Progenitor cell of endocrine pancreas (in vitro differentiated cells): ENCODE data around the gene AGPAT2. TPM values are rescaled to one million over a fixed set of nuclear protein-coding genes. Genes with fewer than 3 reads are reported as not detected.

Experiments
- DNase-seq: peaks from one replicate; pipeline ENCODE4 v3.0.0; 2021; ENCODE audit warnings: low spot score; ENCODE audit not compliant: unreplicated experiment
- H3K27ac Mint-ChIP-seq: 2 replicates; pipeline ENCODE4 v1.8.0; 2021; ENCODE audit warnings: mild to moderate bottlenecking, moderate library complexity, mixed read lengths
- H3K27me3 Mint-ChIP-seq: 2 replicates; pipeline ENCODE4 v1.8.0; 2021; ENCODE audit warnings: mixed read lengths
- H3K36me3 Mint-ChIP-seq: 2 replicates; pipeline ENCODE4 v1.8.0; 2022; ENCODE audit warnings: mixed read lengths; ENCODE audit not compliant: insufficient read depth
- H3K4me1 Mint-ChIP-seq: 2 replicates; pipeline ENCODE4 v1.8.0; 2021; ENCODE audit warnings: low read depth, mixed read lengths
- H3K4me3 Mint-ChIP-seq: 2 replicates; pipeline ENCODE4 v1.8.0; 2021; ENCODE audit warnings: low read depth, mild to moderate bottlenecking, moderate library complexity, mixed read lengths
- H3K9me3 Mint-ChIP-seq: 2 replicates; pipeline ENCODE4 v1.8.0; 2021; ENCODE audit warnings: low read depth, mixed read lengths
- CTCF ChIP-seq: fragments of 200-600 bp; sonication (generic); IDR thresholded peaks from one replicate; pipeline ENCODE4 v1.5.0; 2021; ENCODE audit warnings: antibody characterized with exemption, mild to moderate bottlenecking; ENCODE audit not compliant: unreplicated experiment
- total RNA-seq: library from RNA; stranded (reverse); gene quantifications from 2 replicates; pipeline ENCODE4 v1.2.1, GENCODE V29; 2021

AGPAT2 gene
- total RNA-seq, 1 donor from 2014 or later: 28.0 TPM

DNA sequence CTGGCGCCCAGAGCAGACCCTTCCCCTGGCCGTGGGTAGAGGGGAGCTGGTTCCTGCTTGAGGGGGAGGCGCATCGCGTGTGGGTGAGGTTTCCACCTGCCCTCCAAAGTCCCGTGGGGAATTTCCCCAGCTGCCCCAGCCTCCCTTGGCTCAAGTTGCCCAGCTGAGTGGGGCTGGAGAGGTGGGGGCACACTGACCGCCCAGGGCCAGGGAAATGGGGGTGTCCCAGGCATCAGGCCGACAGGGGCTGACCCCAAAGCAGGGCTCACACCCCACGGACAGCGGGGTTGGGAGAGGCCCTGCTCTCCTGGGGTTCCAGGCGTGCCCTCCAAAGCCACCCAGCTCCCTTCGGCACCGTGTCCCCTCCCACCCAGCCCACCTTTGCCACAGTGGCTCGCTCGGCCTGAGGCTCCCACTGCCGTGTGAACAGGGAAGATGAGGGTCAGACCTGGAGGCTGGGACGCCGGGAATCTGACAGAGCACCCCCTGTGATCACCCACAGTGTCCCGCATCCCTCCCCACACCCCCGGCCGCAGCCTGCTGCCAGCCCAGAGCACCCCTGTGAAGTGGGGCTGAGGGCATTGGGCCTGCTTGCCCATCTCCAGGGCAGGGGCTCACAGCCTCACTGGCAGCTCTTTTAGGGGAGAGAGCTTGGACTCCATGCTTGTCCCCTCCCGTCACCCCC is 25.5 kb downstream of the AGPAT2 start:
- Mint-ChIP-seq H3K4me3 (no peak overlapping the region), H3K9me3 (no peaks in the 10 kb centered on the region), H3K36me3 (no peaks in the 10 kb centered on the region), H3K27ac (no peak overlapping the region), H3K4me1 (peaks cover 1% of the 10 kb centered on the region), H3K27me3 (peaks cover 8% of the 10 kb centered on the region)
- DNase-seq: no peak
- TF ChIP-seq CTCF: no peak

GRCh38 chr9:136660971-136661550 is 26.2 kb downstream of the AGPAT2 start:
- no peak overlapping the region for H3K27ac Mint-ChIP-seq
- no peak overlapping the region for H3K4me3 Mint-ChIP-seq
- H3K27me3 Mint-ChIP-seq: peaks cover 8% of the 10 kb centered on the region
- DNase-seq: no peak
- no peak for TF ChIP-seq CTCF
- H3K36me3 Mint-ChIP-seq: no peaks in the 10 kb centered on the region
- H3K4me1 Mint-ChIP-seq: peaks cover 1% of the 10 kb centered on the region
- no peaks in the 10 kb centered on the region for H3K9me3 Mint-ChIP-seq

DNA sequence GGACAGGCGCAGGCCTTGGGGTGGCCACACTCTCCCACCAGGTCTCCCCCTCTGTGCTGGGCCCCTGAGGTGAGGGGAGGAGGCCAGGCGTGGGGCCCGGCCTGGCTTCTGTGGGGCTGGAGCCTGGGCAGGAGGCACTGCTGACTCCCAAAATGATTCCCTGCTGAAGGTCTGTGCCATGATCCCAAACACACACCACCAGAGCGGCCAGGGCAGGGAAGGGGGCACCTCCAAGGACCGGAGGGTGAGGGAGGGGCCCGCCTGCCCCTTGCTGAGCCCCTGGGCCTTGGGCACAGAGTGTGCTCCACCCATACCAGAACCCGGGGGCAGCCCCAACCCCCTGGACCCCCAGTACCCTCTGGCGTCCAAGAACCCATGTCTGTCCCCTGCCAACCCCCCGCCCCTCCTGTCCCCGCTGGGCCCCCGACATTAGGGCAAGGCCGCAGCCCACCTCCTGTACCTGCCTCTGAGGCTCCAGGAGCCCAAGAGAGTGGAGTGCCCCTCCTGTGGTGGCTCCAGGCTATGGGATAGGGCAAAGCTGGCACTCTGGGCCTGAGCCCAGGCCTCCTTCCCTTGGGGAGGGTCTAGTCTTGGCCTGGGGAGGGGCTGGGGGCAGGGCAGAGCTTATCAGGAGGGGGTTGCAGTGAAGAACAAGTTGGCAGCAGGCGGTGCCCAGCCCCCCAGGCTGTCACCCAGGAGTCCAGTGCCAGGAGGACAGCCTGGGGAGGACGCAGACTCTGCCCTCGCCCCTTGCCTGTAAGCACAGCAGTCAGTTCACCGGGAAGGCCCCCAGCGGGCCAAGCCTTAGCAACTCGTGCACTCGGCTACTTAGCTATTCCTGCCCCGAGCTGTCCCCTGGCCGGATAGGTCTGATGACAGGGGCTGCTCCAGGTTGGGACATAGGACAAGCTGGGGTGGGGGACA is 27.1 kb downstream of the AGPAT2 start:
- peaks cover under 1% of the 10 kb centered on the region for H3K4me1 Mint-ChIP-seq
- H3K9me3 Mint-ChIP-seq: no peaks in the 10 kb centered on the region
- no peak for DNase-seq
- no peak for TF ChIP-seq CTCF
- peaks cover 8% of the 10 kb centered on the region for H3K27me3 Mint-ChIP-seq
- no peak overlapping the region for H3K27ac Mint-ChIP-seq
- no peak overlapping the region for H3K4me3 Mint-ChIP-seq
- H3K36me3 Mint-ChIP-seq: no peaks in the 10 kb centered on the region

DNA sequence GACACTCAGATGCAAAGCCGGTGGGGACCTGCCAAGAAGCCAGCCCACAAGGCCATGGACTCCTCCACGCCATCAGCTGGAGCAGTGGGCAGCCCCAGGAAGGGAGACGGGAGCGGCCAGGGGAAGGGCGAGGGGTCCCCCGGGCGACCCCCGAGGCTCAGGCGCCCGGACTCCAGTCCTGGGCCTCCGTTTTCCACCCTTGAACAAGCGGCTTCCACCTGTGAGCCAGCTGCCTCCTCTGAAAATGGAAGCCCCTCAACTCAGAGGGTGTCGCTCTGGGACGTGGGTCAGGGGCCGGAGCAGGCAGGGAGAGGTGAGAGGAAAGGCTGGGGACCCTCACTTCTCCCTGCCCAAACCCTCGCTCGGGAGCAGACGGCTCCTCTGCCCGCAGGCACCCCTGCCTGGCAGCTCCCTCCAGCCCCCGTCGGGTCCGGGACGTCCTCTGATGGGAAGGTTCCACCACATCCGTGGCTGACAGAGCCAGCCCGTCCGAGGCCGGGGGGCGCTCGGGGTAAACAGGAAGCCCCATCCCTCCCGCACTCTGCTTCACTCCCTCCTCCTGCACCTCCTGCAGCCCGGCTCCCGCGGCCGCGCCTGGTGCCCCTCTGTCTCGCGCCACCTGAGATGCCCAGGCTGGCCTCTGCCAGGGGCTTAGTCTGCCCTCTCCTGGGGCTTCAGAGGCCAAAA is 28.3 kb downstream of the AGPAT2 start:
- no peak for DNase-seq
- H3K36me3 Mint-ChIP-seq: no peaks in the 10 kb centered on the region
- no peak overlapping the region for H3K4me3 Mint-ChIP-seq
- no peak overlapping the region for H3K27ac Mint-ChIP-seq
- peaks cover 8% of the 10 kb centered on the region for H3K27me3 Mint-ChIP-seq
- TF ChIP-seq CTCF: no peak
- H3K9me3 Mint-ChIP-seq: no peaks in the 10 kb centered on the region
- no peaks in the 10 kb centered on the region for H3K4me1 Mint-ChIP-seq
